ENCODE results near the gene FRAS1.

DNA sequence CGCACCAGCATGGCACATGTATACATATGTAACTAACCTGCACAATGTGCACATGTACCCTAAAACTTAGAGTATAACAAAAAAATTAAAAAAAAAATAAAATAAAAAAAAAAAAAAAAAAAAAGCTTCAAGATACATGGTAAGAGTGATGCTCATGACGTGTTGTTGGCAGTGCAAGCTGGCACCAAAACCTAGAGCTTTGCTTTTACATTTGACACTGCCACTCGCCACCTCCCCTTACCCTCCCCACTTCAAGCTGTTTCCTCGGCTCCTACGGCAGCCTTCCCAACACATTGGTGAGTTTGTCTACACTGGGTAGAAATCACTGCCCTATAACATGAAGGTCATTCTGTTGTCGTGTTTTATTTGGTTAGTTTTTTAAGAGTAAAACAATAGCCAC, 296.8 kb downstream of the FRAS1 start:
- TF ChIP-seq, protein P1, sequence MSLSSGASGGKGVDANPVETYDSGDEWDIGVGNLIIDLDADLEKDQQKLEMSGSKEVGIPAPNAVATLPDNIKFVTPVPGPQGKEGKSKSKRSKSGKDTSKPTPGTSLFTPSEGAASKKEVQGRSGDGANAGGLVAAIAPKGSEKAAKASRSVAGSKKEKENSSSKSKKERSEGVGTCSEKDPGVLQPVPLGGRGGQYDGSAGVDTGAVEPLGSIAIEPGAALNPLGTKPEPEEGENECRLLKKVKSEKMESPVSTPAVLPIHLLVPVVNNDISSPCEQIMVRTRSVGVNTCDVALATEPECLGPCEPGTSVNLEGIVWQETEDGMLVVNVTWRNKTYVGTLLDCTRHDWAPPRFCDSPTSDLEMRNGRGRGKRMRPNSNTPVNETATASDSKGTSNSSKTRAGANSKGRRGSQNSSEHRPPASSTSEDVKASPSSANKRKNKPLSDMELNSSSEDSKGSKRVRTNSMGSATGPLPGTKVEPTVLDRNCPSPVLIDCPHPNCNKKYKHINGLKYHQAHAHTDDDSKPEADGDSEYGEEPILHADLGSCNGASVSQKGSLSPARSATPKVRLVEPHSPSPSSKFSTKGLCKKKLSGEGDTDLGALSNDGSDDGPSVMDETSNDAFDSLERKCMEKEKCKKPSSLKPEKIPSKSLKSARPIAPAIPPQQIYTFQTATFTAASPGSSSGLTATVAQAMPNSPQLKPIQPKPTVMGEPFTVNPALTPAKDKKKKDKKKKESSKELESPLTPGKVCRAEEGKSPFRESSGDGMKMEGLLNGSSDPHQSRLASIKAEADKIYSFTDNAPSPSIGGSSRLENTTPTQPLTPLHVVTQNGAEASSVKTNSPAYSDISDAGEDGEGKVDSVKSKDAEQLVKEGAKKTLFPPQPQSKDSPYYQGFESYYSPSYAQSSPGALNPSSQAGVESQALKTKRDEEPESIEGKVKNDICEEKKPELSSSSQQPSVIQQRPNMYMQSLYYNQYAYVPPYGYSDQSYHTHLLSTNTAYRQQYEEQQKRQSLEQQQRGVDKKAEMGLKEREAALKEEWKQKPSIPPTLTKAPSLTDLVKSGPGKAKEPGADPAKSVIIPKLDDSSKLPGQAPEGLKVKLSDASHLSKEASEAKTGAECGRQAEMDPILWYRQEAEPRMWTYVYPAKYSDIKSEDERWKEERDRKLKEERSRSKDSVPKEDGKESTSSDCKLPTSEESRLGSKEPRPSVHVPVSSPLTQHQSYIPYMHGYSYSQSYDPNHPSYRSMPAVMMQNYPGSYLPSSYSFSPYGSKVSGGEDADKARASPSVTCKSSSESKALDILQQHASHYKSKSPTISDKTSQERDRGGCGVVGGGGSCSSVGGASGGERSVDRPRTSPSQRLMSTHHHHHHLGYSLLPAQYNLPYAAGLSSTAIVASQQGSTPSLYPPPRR (CRISPR knock-in tag; IDR thresholded peaks at IDR 0.05; ENCODE audit: borderline replicate concordance), result no peak
- TF ChIP-seq, protein P2, sequence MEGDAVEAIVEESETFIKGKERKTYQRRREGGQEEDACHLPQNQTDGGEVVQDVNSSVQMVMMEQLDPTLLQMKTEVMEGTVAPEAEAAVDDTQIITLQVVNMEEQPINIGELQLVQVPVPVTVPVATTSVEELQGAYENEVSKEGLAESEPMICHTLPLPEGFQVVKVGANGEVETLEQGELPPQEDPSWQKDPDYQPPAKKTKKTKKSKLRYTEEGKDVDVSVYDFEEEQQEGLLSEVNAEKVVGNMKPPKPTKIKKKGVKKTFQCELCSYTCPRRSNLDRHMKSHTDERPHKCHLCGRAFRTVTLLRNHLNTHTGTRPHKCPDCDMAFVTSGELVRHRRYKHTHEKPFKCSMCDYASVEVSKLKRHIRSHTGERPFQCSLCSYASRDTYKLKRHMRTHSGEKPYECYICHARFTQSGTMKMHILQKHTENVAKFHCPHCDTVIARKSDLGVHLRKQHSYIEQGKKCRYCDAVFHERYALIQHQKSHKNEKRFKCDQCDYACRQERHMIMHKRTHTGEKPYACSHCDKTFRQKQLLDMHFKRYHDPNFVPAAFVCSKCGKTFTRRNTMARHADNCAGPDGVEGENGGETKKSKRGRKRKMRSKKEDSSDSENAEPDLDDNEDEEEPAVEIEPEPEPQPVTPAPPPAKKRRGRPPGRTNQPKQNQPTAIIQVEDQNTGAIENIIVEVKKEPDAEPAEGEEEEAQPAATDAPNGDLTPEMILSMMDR (IDR thresholded peaks at IDR 0.05 in 2 of 3, conservative IDR thresholded peaks at IDR 0.05 in 1 of 3; ENCODE audit: insufficient read depth in 2 of 3, low read depth in 1 of 3, low read length in 3 of 3), result no peak
- TF ChIP-seq ESRRB (CRISPR knock-in tag; IDR thresholded peaks at IDR 0.05; ENCODE audit: borderline replicate concordance) (no peak), EGR1 (conservative IDR thresholded peaks at IDR 0.05) (no peak), RCOR1 (IDR thresholded peaks at IDR 0.05; ENCODE audit: borderline replicate concordance in 1 of 2, low read depth in 2 of 2, low read length in 2 of 2) (no peak), BACH1 (tag; IDR thresholded peaks at IDR 0.05) (no peak), CREBBP (IDR thresholded peaks at IDR 0.05; ENCODE audit: low read depth, low read length) (no peak)
- TF ChIP-seq, protein P3, sequence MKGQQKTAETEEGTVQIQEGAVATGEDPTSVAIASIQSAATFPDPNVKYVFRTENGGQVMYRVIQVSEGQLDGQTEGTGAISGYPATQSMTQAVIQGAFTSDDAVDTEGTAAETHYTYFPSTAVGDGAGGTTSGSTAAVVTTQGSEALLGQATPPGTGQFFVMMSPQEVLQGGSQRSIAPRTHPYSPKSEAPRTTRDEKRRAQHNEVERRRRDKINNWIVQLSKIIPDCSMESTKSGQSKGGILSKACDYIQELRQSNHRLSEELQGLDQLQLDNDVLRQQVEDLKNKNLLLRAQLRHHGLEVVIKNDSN (CRISPR knock-in tag; IDR thresholded peaks at IDR 0.05), result no peak
